WI38 (cell line): ENCODE measurements around the gene ZCCHC2.

ENCODE experiments used
- H3K4me3 ChIP-seq: 2 replicates; pipeline ENCODE4 v1.5.1; 2011; ENCODE audit warnings: low read depth, mild to moderate bottlenecking, control low read depth, low read length
- TF ChIP-seq, protein P1 (sequence below): IDR thresholded peaks from 2 replicates; pipeline ENCODE4 v1.5.1; 2012; ENCODE audit warnings: low read depth, mild to moderate bottlenecking, control low read depth, low read length

The ZCCHC2 gene

GRCh38 chr18:62538881-62539280 lies 16.1 kb downstream of the ZCCHC2 start:
- H3K4me3 ChIP-seq: no peak overlapping the region
- TF ChIP-seq, protein P1, sequence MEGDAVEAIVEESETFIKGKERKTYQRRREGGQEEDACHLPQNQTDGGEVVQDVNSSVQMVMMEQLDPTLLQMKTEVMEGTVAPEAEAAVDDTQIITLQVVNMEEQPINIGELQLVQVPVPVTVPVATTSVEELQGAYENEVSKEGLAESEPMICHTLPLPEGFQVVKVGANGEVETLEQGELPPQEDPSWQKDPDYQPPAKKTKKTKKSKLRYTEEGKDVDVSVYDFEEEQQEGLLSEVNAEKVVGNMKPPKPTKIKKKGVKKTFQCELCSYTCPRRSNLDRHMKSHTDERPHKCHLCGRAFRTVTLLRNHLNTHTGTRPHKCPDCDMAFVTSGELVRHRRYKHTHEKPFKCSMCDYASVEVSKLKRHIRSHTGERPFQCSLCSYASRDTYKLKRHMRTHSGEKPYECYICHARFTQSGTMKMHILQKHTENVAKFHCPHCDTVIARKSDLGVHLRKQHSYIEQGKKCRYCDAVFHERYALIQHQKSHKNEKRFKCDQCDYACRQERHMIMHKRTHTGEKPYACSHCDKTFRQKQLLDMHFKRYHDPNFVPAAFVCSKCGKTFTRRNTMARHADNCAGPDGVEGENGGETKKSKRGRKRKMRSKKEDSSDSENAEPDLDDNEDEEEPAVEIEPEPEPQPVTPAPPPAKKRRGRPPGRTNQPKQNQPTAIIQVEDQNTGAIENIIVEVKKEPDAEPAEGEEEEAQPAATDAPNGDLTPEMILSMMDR: no peak

GRCh38 chr18:62539284-62540165 lies 16.7 kb downstream of the ZCCHC2 start:
- TF ChIP-seq, protein P1: no peak

DNA sequence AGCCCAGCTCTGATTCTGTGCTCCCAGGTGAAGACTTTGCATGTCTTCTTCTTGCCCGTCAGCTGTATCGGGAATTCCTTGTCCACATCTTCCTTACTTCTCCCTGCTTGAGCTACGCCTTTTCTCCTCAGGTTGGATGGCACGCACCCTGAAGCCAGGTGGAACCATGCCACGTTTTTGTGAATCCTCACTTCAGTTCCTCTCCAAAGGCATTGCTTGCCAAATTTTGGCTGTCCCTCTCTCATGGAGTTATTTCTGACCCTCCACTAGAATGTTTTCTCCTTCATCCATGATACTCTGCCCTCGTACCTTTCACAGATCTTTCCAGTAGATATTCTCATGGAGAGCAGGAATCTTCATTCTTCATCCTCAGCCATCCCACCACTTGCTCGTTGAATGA lies 20.2 kb downstream of the ZCCHC2 start:
- no peak overlapping the region for H3K4me3 ChIP-seq
- TF ChIP-seq, protein P1: no peak

More at GRCh38 chr18:62539284-62540165, 16.7 kb downstream of the ZCCHC2 start:
- no peak overlapping the region for H3K4me3 ChIP-seq

GRCh38 chr18:62545098-62545497 lies 22.3 kb downstream of the ZCCHC2 start:
- TF ChIP-seq, protein P1: no peak
- no peak overlapping the region for H3K4me3 ChIP-seq

- TF ChIP-seq, protein P1: no peak
- no peak overlapping the region for H3K4me3 ChIP-seq
These were observed 26.9 kb downstream of the ZCCHC2 start for GRCh38 chr18:62549755-62550154.

DNA sequence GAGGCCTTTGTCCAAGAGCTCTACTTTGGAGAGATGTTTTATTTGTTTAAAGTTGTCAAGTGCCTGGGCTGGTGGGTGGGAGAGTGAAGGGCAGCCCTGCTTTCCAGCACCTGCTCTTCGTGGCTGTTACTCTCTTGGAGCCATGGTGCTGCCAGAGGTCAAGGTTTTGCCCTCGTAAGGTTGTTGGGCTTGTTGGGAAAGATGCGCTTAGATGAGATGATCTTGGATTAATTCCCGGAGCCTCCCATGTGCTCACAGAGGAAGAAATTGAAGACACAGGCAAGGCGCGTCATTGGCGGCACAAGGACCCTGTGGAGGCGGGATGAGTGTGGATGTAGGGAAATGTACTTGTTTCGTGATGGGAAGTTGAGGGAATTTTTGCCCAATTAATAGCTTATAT lies 27.9 kb downstream of the ZCCHC2 start:
- TF ChIP-seq, protein P1: no peak
- H3K4me3 ChIP-seq: no peak overlapping the region

- TF ChIP-seq, protein P1: no peak
- no peak overlapping the region for H3K4me3 ChIP-seq
These were observed 29.2 kb downstream of the ZCCHC2 start for GRCh38 chr18:62551972-62552513.
